ENCODE results near the gene PLXNA4. TPM values are rescaled to one million over a fixed set of nuclear protein-coding genes. Genes with fewer than 3 reads are reported as not detected.
"Not testable (repeated sequence)": the region's sequence is repeated elsewhere in the genome, so short reads cannot be mapped to it uniquely, and the experiment has no call there.

The PLXNA4 gene
- total RNA-seq, 2 donors from 2014 or later = 0.41 to 2.8 TPM

DNA sequence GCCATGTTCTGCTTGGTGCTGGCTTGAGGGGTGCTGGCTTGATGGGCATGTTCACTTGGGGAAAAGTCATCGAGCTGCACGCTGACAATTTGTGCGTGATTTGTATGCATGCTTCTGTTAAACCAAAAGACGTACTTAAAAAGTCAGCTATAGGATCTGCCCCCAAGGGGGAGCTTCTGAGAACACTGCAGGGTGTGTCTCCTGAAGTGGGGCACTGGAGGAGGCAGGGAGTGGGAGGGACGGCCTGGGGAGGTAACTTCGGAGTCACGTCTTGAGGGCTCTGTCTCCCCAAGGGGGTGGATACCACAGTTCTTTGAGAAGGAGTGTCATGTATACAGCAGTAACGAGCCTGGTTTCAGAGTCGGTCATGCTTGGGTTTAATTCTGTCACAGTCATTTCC is 406.5 kb downstream of the PLXNA4 start:
- Histone ChIP-seq H3K36me3 (no peaks in the 10 kb centered on the region), H3K9me3 (no peaks in the 10 kb centered on the region), H3K4me3 (no peak overlapping the region), H3K27me3 (replicated peaks; ENCODE audit: insufficient read depth) (no peaks in the 10 kb centered on the region), H3K27ac (no peak overlapping the region), H3K4me1 (replicated peaks) (no peaks in the 10 kb centered on the region)
- DNase-seq (ENCODE audit: low spot score) = no peak
- WGBS = 52% methylated on average over 9 of the region's 9 CpGs
- TF ChIP-seq POLR2A (IDR thresholded peaks at IDR 0.05) = no peak
- TF ChIP-seq, protein P1, sequence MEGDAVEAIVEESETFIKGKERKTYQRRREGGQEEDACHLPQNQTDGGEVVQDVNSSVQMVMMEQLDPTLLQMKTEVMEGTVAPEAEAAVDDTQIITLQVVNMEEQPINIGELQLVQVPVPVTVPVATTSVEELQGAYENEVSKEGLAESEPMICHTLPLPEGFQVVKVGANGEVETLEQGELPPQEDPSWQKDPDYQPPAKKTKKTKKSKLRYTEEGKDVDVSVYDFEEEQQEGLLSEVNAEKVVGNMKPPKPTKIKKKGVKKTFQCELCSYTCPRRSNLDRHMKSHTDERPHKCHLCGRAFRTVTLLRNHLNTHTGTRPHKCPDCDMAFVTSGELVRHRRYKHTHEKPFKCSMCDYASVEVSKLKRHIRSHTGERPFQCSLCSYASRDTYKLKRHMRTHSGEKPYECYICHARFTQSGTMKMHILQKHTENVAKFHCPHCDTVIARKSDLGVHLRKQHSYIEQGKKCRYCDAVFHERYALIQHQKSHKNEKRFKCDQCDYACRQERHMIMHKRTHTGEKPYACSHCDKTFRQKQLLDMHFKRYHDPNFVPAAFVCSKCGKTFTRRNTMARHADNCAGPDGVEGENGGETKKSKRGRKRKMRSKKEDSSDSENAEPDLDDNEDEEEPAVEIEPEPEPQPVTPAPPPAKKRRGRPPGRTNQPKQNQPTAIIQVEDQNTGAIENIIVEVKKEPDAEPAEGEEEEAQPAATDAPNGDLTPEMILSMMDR (IDR thresholded peaks at IDR 0.05) = no peak
- TF ChIP-seq POLR2AphosphoS5 (IDR thresholded peaks at IDR 0.05) = no peak
- intact Hi-C loops (cut with DNase I) = no loop called here

DNA sequence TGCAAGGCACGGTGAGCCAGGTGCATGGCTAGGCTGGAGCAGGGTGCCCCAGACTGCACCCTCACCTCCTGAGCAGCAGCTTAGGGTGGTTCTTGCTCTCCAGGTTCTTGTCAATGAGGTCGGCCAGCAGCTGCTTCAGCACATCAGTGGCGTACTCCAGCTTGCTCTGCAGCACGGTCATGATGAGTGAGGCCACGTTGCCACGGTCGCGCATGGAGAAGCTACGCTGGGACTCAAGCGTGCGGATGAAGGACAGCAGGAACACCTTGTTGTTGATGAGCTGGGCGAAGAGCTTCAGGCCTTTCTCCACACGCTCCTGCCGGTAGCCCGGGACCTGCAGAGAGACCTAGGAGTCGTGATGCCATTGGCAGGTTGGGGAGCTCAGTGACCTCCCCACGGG is 408.0 kb downstream of the PLXNA4 start:
- Histone ChIP-seq H3K36me3 (no peaks in the 10 kb centered on the region), H3K9me3 (no peaks in the 10 kb centered on the region), H3K27me3 (replicated peaks; ENCODE audit: insufficient read depth) (no peaks in the 10 kb centered on the region), H3K4me3 (no peak overlapping the region), H3K4me1 (replicated peaks) (no peaks in the 10 kb centered on the region), H3K27ac (no peak overlapping the region)
- TF ChIP-seq POLR2A (IDR thresholded peaks at IDR 0.05) (no peak), POLR2AphosphoS5 (IDR thresholded peaks at IDR 0.05) (no peak)
- TF ChIP-seq, protein P1 (IDR thresholded peaks at IDR 0.05) = no peak
- DNase-seq (ENCODE audit: low spot score) = no peak
- WGBS = 93% methylated on average over 16 of the region's 17 CpGs
- intact Hi-C loops (cut with DNase I) = no loop called here

DNA sequence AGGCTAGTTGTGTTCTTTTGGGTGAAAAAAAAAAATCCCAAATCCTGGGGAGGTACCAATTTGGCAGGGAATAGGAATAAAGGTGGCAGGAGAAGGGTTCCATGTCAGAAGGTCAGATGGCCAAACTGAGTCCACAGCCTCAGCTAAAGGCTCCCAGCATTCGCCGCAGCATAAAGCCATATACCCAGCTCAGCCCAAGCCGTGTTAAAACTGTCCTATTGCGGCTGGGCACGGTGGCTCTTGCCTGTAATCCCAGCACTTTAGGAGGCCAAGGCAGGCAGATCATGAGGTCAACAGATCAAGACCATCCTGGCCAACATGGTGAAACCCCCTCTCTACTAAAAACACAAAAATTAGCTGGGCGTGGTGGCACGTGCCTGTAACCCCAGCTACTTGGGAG is 410.6 kb downstream of the PLXNA4 start:
- H3K36me3 ChIP-seq; H3K4me1 ChIP-seq (replicated peaks); H3K9me3 ChIP-seq; DNase-seq (ENCODE audit: low spot score); H3K4me3 ChIP-seq; H3K27me3 ChIP-seq (replicated peaks; ENCODE audit: insufficient read depth); intact Hi-C loops (cut with DNase I); H3K27ac ChIP-seq: not testable (repeated sequence)
- 90% methylated on average over 7 of the region's 7 CpGs for WGBS

DNA sequence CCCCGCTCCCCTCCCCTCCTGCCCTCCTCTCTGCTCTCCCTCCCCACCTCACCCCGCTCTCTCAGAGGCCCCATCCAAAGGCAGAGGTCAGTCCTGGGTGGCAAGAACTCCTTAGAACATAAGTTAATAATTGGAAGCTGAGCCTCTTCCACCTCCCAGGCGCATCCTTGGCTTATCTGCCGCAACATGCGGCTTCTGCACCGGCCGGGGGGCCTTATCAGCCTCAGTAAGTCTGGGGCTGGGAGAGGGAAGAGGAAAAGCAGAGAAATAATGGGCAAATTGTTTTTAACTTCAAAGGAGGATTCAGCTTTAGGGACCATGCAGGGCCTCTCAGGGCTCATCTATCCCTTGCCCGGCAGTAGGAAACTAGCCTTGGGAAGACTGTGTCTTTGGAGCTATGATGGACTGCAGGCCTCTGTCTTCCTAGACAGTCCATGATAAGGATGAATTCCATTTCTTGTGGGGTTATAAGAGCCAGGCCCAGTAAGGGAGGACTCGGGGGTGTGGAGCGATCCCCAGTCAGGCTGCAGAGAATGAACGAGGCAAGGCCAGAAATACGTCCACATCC is 411.6 kb downstream of the PLXNA4 start:
- Histone ChIP-seq H3K4me1 (replicated peaks) (no peaks in the 10 kb centered on the region), H3K4me3 (no peak overlapping the region), H3K9me3 (no peaks in the 10 kb centered on the region), H3K27me3 (replicated peaks; ENCODE audit: insufficient read depth) (no peaks in the 10 kb centered on the region), H3K27ac (no peak overlapping the region), H3K36me3 (no peaks in the 10 kb centered on the region)
- 96% methylated on average over 11 of the region's 12 CpGs for WGBS
- intact Hi-C loops (cut with DNase I) = no loop called here
- no peak for DNase-seq (ENCODE audit: low spot score)
- no peak for TF ChIP-seq POLR2A (IDR thresholded peaks at IDR 0.05)
- TF ChIP-seq, protein P1 (IDR thresholded peaks at IDR 0.05) = no peak

DNA sequence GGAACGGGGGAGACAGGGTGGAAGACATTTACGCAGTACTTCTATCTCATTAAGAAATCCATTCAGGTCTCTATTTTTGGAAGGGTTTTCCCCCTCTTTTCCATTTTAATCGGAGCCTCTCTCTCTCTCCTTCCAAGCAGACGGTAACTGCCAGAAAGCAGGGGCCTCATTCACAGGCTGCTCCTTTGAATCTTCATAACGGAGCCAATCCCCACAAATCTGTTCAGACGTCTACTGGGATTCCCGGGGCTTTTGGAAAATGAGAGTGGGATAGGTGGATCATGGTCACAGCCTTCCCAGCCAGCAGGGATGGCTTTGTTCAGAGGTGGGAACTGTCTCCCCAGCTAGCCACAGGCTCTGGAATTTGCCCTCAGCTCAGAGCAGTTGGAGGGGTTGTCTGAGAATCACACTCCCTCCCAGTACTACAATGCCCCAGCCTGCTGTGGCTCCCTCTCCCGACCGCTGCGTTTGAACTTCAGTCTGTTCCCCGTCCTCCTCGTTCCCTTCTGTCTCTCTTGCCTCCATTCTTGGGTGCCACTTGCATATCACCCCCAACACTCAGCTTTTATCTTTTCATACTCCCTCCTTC is 413.6 kb downstream of the PLXNA4 start:
- Histone ChIP-seq H3K36me3 (no peaks in the 10 kb centered on the region), H3K9me3 (no peaks in the 10 kb centered on the region), H3K27ac (no peak overlapping the region), H3K4me3 (no peak overlapping the region), H3K27me3 (replicated peaks; ENCODE audit: insufficient read depth) (no peaks in the 10 kb centered on the region), H3K4me1 (replicated peaks) (no peaks in the 10 kb centered on the region)
- TF ChIP-seq, protein P1 (IDR thresholded peaks at IDR 0.05) = no peak
- TF ChIP-seq POLR2AphosphoS5 (IDR thresholded peaks at IDR 0.05) (no peak), POLR2A (IDR thresholded peaks at IDR 0.05) (no peak)
- no peak for DNase-seq (ENCODE audit: low spot score)
- WGBS = 67% methylated on average over 12 of the region's 12 CpGs
- intact Hi-C loops (cut with DNase I) = no loop called here

Measured in prostate gland (tissue), 2 donors.